ENCODE results near the gene POLRMT.

- no peak for TF ChIP-seq CTCF (IDR thresholded peaks at IDR 0.05)
- no peak for TF ChIP-seq ZFX (IDR thresholded peaks at IDR 0.05; ENCODE audit: borderline replicate concordance)
Observed at GRCh38 chr19:642767-643727, 9.7 kb upstream of the POLRMT start.
